K562 (cell line): ENCODE data around the gene SPHK2. TPM values are rescaled to one million over a fixed set of nuclear protein-coding genes. Genes with fewer than 3 reads are reported as not detected.
A peak's percentile ranks its signal among the peaks of the same experiment; 100 is the strongest.

ENCODE experiments used
- CEBPZ ChIP-seq: fragments of 150-350 bp; IDR thresholded peaks from 2 replicates; pipeline ENCODE4 v1.6.1; 2014; ENCODE audit warnings: low read depth, mild to moderate bottlenecking, low read length, borderline replicate concordance
- DPF2 ChIP-seq: fragments of 450-650 bp; IDR thresholded peaks from 2 replicates; pipeline ENCODE4 v1.6.1; 2016
- ELF1 ChIP-seq: fragments of 200-800 bp; sonication (Bioruptor generic); IDR thresholded peaks from 2 replicates; pipeline ENCODE4 v1.6.1; 2016; ENCODE audit warnings: missing genetic modification characterization, missing compliant biosample characterization
- HINFP ChIP-seq: fragments of 450-650 bp; conservative IDR thresholded peaks from 2 replicates; pipeline ENCODE4 v1.6.1; 2016; ENCODE audit warnings: missing genetic modification characterization, low read depth, mild to moderate bottlenecking, control low read depth, missing compliant biosample characterization
- KAT2B ChIP-seq: IDR thresholded peaks from one replicate; pipeline ENCODE4 v1.6.1; 2012; ENCODE audit warnings: low read depth, mild to moderate bottlenecking, control low read depth, inconsistent platforms, low read length, moderate library complexity
- NCOA2 ChIP-seq, 2 experiments: fragments of 450-650 bp; IDR thresholded peaks; 2 replicates each; pipeline ENCODE4 v1.6.1; 2018; ENCODE audit warnings: mild to moderate bottlenecking in 2 of 2, moderate library complexity in 1 of 2; ENCODE audit not compliant: partially characterized antibody in 2 of 2
- POU5F1 ChIP-seq: fragments of 150-350 bp; IDR thresholded peaks from 2 replicates; pipeline ENCODE4 v1.6.1; 2014; ENCODE audit warnings: borderline replicate concordance, low read length, low read depth, mild to moderate bottlenecking; ENCODE audit not compliant: partially characterized antibody
- TFAP4 ChIP-seq: sonication (generic); formaldehyde crosslinking; IDR thresholded peaks from 2 replicates; pipeline ENCODE4 v1.8.0; 2022; ENCODE audit warnings: missing genetic modification reagents, mild to moderate bottlenecking, moderate library complexity, borderline replicate concordance
- ZNF586 ChIP-seq: fragments of 450-650 bp; formaldehyde crosslinking; conservative IDR thresholded peaks from 2 replicates; pipeline ENCODE4 v1.4.0; 2020; ENCODE audit warnings: mild to moderate bottlenecking, moderate library complexity
- ZNF592 ChIP-seq: fragments of 450-650 bp; IDR thresholded peaks from 2 replicates; pipeline ENCODE4 v1.6.1; 2017; ENCODE audit warnings: antibody characterized with exemption, mild to moderate bottlenecking
- polyA plus RNA-seq, 8 experiments: library from polyadenylated mRNA; depleted of rRNA in 4 of 8; stranded (reverse) in 5 of 8; unstranded in 3 of 8; fragments of >200 nt; fragmentation: Nextera tagmentation in 2 of 8; fragmentation: Illumina TruSeq in 1 of 8; extraction: Ambion mirVana in 2 of 8; extraction: Trizol in 1 of 8; gene quantifications; 2 replicates each; pipeline versions ENCODE4 v1.2.1 to v1.2.3, GENCODE V29; 2011 to 2014; ENCODE audit warnings: inconsistent platforms in 1 of 8, missing spikeins in 1 of 8
- total RNA-seq, 7 experiments: library from RNA; depleted of rRNA in 6 of 7; stranded (reverse); fragments of >200 nt in 6 of 7; fragmentation: Illumina TruSeq in 2 of 7; extraction: Trizol in 2 of 7; gene quantifications; 2 replicates each; pipeline versions ENCODE4 v1.2.1 to v1.2.3, GENCODE V29; 2011 to 2021; ENCODE audit warnings: low replicate concordance in 1 of 7
- TF ChIP-seq, protein P1 (sequence below): fragments of 200-800 bp; sonication (Bioruptor generic); IDR thresholded peaks from 2 replicates; pipeline ENCODE4 v1.6.1; 2017; ENCODE audit warnings: missing genetic modification characterization, missing compliant biosample characterization

SPHK2 gene
- total and polyA plus RNA-seq, 9 of the 15 experiments (the other 6 are each of a cell fraction or from before 2014, with no cell fraction given): 0.10 to 15.2 (median 2.9) TPM

GRCh38 chr19:48624067-48624594 lies 4.8 kb downstream of the SPHK2 start (continued):
- TF ChIP-seq ZNF592: no peak
- TF ChIP-seq, protein P1, sequence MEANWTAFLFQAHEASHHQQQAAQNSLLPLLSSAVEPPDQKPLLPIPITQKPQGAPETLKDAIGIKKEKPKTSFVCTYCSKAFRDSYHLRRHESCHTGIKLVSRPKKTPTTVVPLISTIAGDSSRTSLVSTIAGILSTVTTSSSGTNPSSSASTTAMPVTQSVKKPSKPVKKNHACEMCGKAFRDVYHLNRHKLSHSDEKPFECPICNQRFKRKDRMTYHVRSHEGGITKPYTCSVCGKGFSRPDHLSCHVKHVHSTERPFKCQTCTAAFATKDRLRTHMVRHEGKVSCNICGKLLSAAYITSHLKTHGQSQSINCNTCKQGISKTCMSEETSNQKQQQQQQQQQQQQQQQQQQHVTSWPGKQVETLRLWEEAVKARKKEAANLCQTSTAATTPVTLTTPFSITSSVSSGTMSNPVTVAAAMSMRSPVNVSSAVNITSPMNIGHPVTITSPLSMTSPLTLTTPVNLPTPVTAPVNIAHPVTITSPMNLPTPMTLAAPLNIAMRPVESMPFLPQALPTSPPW (CRISPR knock-in tag): peak; percentile 88
- TF ChIP-seq ZNF586 (CRISPR knock-in tag): no peak
- no peak for TF ChIP-seq NCOA2 (IDR thresholded peaks at IDR 0.05; ENCODE audit: partially characterized antibody in 2 of 2)
- TF ChIP-seq DPF2: no peak
- no peak for TF ChIP-seq ELF1 (tag)
- no peak for TF ChIP-seq CEBPZ
- peak; percentile 62; the same call in 1 of the 2 replicates for TF ChIP-seq TFAP4
- peak; percentile 44 for TF ChIP-seq POU5F1
- no peak for TF ChIP-seq KAT2B
- TF ChIP-seq HINFP (tag): no peak
